ENCODE measurements around the gene MTCL1.

Gene MTCL1

DNA sequence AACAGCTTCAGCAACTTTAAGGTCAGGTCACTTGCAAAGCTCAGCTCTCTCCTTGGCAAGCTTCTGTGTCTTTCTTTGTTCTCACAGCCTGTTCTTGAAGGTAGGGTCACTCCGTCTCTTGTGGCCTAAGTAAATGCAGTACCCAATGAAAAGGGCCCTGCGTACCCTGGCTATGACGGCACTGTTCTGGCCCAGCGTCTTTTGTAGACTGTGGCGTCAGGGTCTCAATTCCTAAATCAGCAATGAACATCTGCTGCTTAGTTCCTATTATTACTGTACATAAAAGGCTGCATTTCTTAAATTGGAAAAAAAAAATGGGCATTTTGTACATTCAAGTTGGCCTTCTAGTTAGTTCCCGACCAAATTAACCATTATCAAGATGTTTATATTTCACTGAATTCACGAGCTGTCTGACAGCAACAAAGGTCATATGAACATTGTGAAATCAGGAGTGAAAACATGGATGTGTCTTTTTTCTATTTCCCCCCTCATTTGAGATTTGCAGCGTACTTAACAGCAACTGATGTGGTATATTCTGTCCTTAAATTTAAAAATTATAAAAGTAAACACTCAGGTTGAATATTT is 17.0 kb upstream of the MTCL1 start:
- no peak for DNase-seq (ENCODE audit: low read depth)

GRCh38 chr18:8688816-8689215 is 16.5 kb upstream of the MTCL1 start:
- no peak for DNase-seq (ENCODE audit: low read depth)

DNA sequence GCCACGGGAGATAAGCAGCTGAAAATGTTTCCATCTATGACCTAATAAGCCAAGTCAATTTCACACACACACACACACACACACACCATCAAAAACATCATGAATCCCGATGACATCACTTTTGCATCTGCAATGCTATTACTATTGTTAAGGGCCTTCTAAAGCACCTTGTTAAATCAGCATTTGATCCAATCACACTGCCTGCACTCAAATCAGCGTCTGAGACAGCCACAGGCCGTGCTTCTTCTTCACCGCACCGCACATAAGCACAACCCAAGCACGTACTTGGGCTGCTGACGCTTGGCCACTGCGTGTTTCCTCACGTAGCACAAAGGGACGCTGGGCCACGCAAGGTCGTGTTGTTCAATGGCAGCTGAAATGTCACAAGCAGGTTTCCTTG is 15.8 kb upstream of the MTCL1 start:
- no peak for DNase-seq (ENCODE audit: low read depth)

DNA sequence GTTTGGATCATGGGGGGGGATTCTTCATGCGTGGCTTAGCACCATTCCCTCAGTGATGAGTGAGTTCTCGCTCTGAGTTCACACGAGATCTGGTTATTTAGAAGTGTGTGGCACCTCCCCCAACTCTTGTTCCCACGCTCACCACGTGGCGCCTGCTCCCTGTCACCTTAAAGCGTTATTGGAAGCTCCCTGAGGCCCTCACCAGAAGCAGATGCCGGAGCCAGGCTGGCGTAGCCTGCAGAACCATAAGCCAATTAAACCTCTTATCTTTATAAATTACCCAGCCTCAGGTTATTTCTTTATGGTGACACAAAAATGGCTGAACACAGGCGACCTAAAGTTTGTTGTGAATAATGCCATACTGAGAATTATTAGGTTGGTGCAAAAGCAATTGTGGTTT is 10.5 kb upstream of the MTCL1 start:
- DNase-seq (ENCODE audit: low read depth): no peak

GRCh38 chr18:8695932-8696517 is 9.3 kb upstream of the MTCL1 start:
- DNase-seq (ENCODE audit: low read depth): no peak

GRCh38 chr18:8696749-8697211 is 8.6 kb upstream of the MTCL1 start:
- DNase-seq (ENCODE audit: low read depth): no peak

DNA sequence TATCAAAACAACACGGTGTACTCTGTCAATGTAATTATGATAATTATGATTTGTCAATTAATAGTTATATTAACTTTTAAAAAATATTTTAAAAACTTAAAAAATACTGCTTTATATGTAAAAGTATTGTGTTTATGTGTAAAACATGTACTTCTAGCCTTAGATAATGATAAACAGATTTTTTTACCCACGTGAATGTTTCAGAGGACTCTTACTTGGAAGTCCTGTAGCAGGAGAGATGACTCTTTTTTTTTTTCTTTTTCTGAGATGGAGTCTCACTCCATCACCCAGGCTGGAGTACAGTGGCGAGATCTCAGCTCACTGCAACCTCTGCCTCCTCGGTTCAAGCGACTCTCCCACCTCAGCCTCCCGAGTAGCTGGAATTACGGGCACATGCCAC is 6.2 kb upstream of the MTCL1 start:
- no peak for DNase-seq (ENCODE audit: low read depth)

DNA sequence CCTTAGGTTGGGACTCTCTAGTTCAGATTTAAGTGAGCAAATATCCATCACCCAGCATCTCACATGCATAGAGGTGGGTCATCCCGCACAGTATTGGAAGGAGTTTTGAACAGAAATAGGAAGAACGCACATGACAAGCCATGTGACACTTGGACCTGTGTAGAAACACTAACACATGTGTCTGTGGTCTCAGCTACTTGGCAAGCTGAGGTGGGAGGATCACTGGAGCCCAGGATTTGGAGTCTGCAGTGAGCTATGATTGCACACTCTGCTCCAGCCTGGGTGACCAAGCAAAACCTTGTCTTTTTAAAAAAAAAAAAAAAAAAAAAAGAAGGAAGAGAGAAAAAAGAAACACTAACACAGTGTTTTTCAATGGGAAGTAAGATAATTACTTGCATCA is 5.4 kb upstream of the MTCL1 start:
- DNase-seq (ENCODE audit: low read depth): no peak

GRCh38 chr18:8701546-8702118 is 3.7 kb upstream of the MTCL1 start:
- DNase-seq (ENCODE audit: low read depth): no peak

- DNase-seq (ENCODE audit: low read depth): no peak
Measured at GRCh38 chr18:8702668-8703067, 2.7 kb upstream of the MTCL1 start.

DNA sequence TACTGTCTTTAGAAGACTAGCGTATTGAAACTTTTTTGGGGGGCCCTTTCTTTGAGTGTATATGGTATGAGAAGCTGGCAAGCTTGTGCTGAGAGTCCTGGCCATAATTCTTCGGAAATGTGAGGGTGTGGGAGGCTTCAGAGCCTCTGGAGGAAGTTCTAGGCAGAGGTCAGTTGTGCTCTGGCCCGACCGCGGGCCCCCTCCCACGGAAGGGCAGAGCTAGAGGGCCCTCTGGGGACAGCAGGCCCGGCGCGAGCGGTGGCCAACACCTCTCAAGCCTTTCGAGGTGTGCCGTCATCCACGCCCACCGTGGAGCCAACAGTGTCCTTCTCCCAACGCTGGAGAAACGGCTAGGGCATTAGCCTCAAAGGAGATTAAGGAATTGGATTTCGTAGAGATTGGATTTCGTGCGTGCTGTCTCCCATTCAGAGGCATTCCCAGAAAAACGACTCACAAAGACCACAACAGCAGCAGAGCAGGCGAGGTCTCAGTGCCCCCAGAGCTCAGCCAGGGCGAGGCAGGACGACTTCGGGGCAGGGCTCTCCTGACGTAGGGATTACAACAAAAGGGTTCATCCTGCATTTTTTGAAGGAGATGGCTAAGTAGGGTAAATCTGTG is 2.2 kb upstream of the MTCL1 start:
- no peak for DNase-seq (ENCODE audit: low read depth)

GRCh38 chr18:8703781-8704301 is 1.5 kb upstream of the MTCL1 start:
- no peak for DNase-seq (ENCODE audit: low read depth)

DNA sequence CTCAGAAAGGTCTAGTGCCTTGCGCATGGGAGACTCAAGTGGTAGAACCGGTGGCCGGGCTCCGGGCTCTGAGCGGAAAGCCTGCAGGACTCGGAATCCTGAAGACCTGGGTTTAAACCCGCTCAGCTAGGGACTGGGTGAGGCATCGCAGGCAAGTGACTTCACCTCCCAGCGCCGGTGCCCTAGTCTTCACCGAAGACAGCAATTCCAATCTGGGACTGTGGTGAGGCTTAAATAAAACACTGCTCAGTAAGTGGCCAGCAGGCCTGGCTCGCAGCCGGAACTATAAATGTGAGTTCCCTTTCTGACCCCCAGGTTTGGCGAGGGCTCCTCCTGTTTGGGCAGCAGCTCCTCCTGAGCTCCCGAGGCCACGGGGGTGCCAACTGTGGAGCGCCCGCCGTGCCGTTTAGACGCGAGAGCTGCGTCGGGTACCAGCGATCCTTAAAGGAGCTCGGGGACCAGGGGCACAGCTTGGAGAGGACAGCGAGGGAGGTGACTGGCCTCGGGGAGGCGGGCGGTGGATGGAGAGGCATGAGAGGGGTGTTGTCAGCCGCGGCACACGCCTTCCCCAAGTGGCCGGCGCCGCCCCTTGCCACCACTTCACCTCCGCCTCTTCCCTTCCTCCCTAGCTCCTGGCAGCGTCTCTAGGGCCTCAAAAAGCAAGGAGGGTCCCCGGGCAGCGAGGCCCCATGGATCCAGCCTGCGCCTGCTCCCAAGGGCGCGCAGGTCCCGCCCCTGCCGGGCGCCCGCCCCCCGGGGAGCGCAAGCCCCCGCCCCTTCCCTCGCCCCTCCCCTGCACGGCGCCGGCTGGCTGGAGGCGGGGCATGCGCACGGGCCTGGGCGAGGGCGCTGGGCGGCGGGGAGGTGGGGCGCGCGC is 757 bp upstream of the MTCL1 start:
- peak; percentile 34 for DNase-seq (ENCODE audit: low read depth)

DNA sequence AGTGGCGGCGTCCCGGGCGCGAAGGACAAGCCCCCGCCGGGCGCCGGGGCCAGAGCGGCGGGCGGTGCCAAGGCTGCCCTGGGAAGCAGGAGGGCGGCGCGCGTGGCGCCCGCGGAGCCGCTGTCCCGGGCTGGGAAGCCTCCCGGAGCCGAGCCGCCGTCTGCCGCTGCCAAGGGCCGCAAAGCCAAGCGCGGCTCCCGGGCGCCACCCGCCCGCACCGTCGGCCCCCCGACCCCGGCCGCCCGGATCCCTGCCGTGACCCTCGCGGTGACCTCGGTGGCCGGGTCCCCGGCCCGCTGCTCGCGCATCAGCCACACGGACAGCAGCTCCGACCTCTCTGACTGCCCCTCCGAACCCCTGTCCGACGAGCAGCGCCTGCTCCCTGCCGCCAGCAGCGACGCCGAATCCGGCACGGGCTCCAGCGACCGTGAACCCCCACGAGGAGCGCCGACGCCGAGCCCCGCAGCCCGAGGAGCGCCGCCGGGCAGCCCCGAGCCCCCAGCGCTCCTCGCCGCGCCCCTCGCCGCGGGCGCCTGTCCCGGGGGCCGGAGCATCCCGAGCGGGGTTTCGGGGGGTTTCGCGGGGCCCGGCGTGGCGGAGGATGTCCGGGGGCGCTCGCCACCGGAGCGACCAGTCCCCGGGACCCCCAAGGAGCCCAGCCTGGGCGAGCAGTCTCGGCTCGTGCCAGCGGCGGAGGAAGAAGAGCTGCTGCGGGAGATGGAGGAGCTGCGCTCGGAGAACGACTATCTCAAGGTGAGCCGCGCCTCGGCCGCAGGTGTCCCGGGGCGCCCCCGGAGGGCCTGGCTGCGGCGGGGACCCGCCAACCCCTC is 820 bp downstream of the MTCL1 start:
- DNase-seq (ENCODE audit: low read depth): no peak

- no peak for DNase-seq (ENCODE audit: low read depth)
Measured at GRCh38 chr18:8706791-8707555, 1.6 kb downstream of the MTCL1 start.

GRCh38 chr18:8707556-8708300 is 2.4 kb downstream of the MTCL1 start:
- no peak for DNase-seq (ENCODE audit: low read depth)

GRCh38 chr18:8708670-8709069 is 3.3 kb downstream of the MTCL1 start:
- no peak for DNase-seq (ENCODE audit: low read depth)

DNA sequence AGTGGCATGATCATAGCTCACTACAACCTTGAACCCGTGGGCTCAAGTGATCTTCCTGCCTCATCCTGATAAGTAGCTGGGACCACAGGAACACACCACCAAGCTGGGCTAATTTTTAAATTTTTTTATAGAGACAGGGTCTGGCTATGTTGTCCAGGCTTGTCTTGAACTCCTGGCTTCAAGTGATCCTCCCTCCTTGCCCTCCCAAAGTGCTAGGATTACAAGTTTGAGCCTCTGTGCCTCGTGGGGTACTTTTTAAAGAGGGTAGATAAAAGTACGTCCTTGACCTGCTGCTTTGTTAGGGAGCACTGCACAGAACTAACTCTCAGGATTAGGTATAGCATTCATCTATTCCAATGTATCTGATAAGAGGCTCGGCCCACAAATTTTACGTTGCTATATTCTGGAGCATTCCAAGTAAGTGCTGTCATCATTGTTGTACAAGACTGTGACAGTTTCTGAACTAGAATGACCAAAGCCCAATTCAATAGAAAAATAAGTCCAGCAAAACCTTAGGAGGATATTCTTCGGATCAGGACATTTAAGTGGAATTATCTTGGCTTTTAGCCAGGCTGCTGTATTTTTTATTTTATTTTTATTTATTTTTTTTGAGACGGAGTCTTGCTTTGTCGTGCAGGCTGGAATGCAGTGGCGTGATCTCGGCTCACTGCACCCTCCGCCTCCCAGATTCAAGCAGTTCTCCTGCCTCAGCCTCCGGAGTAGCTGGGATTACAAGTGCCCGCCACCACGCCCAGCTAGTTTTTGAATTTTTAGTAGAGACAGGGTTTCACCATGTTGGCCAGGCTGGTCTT is 4.1 kb downstream of the MTCL1 start:
- DNase-seq (ENCODE audit: low read depth): no peak

- no peak for DNase-seq (ENCODE audit: low read depth)
Measured at GRCh38 chr18:8711736-8712135, 6.4 kb downstream of the MTCL1 start.
